ENCODE measurements around the gene C1orf53. TPM values are rescaled to one million over a fixed set of nuclear protein-coding genes. Genes with fewer than 3 reads are reported as not detected.

Gene C1orf53
- total and polyA plus RNA-seq, 9 of the 15 experiments (the other 6 are each of a cell fraction or from before 2014, with no cell fraction given), result 0.31 to 3.2 (median 2.3) TPM

- peak in 1 of 2 experiments; percentile 76; a peak in 2 of 4 replicates for TF ChIP-seq NONO (IDR thresholded peaks at IDR 0.05; ENCODE audit: low read depth in 2 of 2, low read length in 1 of 2)
- no peak for TF ChIP-seq CSDE1 (IDR thresholded peaks at IDR 0.05)
- no peak for TF ChIP-seq YY1 (IDR thresholded peaks at IDR 0.05; ENCODE audit: borderline replicate concordance in 1 of 3, control insufficient read depth in 1 of 3, extremely low read depth in 1 of 3, insufficient read depth in 3 of 3, insufficient read length in 1 of 3, insufficient replicate concordance in 2 of 3, low read depth in 1 of 3, low read length in 2 of 3)
- TF ChIP-seq SNRNP70 (optimal IDR thresholded peaks at IDR 0.05; ENCODE audit: low read depth, low read length), result no peak
- no peak for TF ChIP-seq MITF (IDR thresholded peaks at IDR 0.05)
- no peak for TF ChIP-seq SNIP1 (IDR thresholded peaks at IDR 0.05; ENCODE audit: low read depth)
- TF ChIP-seq KLF13 (tag; IDR thresholded peaks at IDR 0.05; ENCODE audit: borderline replicate concordance, low read depth), result no peak
- TF ChIP-seq SRSF1 (IDR thresholded peaks at IDR 0.05; ENCODE audit: low read depth, low read length), result no peak
- TF ChIP-seq CHAMP1 (IDR thresholded peaks at IDR 0.05), result peak; percentile 85
- no peak for TF ChIP-seq HNRNPL (IDR thresholded peaks at IDR 0.05; ENCODE audit: low read depth, low read length)
- no peak for TF ChIP-seq E4F1 (CRISPR knock-in tag; IDR thresholded peaks at IDR 0.05; ENCODE audit: borderline replicate concordance)
- TF ChIP-seq BMI1 (IDR thresholded peaks at IDR 0.05; ENCODE audit: low read length), result no peak
- TF ChIP-seq GABPA (tag; conservative IDR thresholded peaks at IDR 0.05; ENCODE audit: low read depth), result peak; percentile 89
- peak; percentile 63 for TF ChIP-seq VEZF1 (CRISPR knock-in tag; IDR thresholded peaks at IDR 0.05)
- no peak for TF ChIP-seq ZNF239 (CRISPR knock-in tag; IDR thresholded peaks at IDR 0.05)
- TF ChIP-seq SOX6 (IDR thresholded peaks at IDR 0.05), result no peak
- TF ChIP-seq RBM22 (IDR thresholded peaks at IDR 0.05; ENCODE audit: low read depth, low read length, poor library complexity, severe bottlenecking), result no peak
- no peak for TF ChIP-seq ZNF583 (CRISPR knock-in tag; IDR thresholded peaks at IDR 0.05)
Measured at GRCh38 chr1:197928849-197929336, 26.5 kb downstream of the C1orf53 start (continued).
